Stimulated activated CD4-positive, alpha-beta T cell treated with anti-CD3 and anti-CD28 coated beads, Interleukin-15, amount 100 ng/mL, for 24 hours (primary cell): ENCODE results near the gene GAS7.

Source experiments
- DNase-seq: peaks from one replicate; pipeline ENCODE4 v3.0.0-alpha.2; 2020

GAS7 gene

GRCh38 chr17:10198509-10199249 is at the start of gene GAS7:
TSS of gene GAS7 (minus strand) at chr17:10198606.
- DNase-seq, result peak; percentile 52

- DNase-seq, result no peak
Measured at GRCh38 chr17:10247810-10248209, 49.4 kb upstream of the GAS7 start.

- no peak for DNase-seq
Measured at GRCh38 chr17:10243883-10244844, 45.8 kb upstream of the GAS7 start.

- no peak for DNase-seq
Measured at GRCh38 chr17:10241781-10242180, 43.4 kb upstream of the GAS7 start.

- no peak for DNase-seq
Measured at GRCh38 chr17:10238661-10239060, 40.3 kb upstream of the GAS7 start.

- DNase-seq, result no peak
Measured at GRCh38 chr17:10234033-10234432, 35.6 kb upstream of the GAS7 start.

- DNase-seq, result no peak
Measured at GRCh38 chr17:10233161-10233560, 34.8 kb upstream of the GAS7 start.

GRCh38 chr17:10229181-10229580 is 30.8 kb upstream of the GAS7 start:
- no peak for DNase-seq

GRCh38 chr17:10226930-10227695 is 28.7 kb upstream of the GAS7 start:
- DNase-seq, result peak; percentile 61

- DNase-seq, result no peak
Measured at GRCh38 chr17:10224582-10225195, 26.3 kb upstream of the GAS7 start.

GRCh38 chr17:10219193-10219592 is 20.8 kb upstream of the GAS7 start:
- no peak for DNase-seq

- no peak for DNase-seq
Measured at GRCh38 chr17:10217916-10218315, 19.5 kb upstream of the GAS7 start.

- DNase-seq, result no peak
Measured at GRCh38 chr17:10216213-10216938, 18.0 kb upstream of the GAS7 start.

- DNase-seq, result no peak
Measured at GRCh38 chr17:10215286-10215685, 16.9 kb upstream of the GAS7 start.

GRCh38 chr17:10211666-10212065 is 13.3 kb upstream of the GAS7 start:
- no peak for DNase-seq

GRCh38 chr17:10210151-10210574 is 11.8 kb upstream of the GAS7 start:
- no peak for DNase-seq

- no peak for DNase-seq
Measured at GRCh38 chr17:10208604-10209193, 10.3 kb upstream of the GAS7 start.

GRCh38 chr17:10207153-10207552 is 8.7 kb upstream of the GAS7 start:
- DNase-seq, result no peak

GRCh38 chr17:10205549-10206185 is 7.3 kb upstream of the GAS7 start:
- no peak for DNase-seq

- DNase-seq, result no peak
Measured at GRCh38 chr17:10201680-10202079, 3.3 kb upstream of the GAS7 start.

- DNase-seq, result no peak
Measured at GRCh38 chr17:10200645-10201044, 2.2 kb upstream of the GAS7 start.
